COLO668 (cell line): ENCODE results near the gene CPNE5.
"Not testable (repeated sequence)": the region's sequence is repeated elsewhere in the genome, so short reads cannot be mapped to it uniquely, and the experiment has no call there.

Experiments
- DNase-seq: peaks from one replicate; lab custom pipeline; 2025; ENCODE audit not compliant: unreplicated experiment; lab: John Stamatoyannopoulos, UW

CPNE5 gene

GRCh38 chr6:36704961-36705577 lies 134.2 kb downstream of the CPNE5 start:
- DNase-seq: not testable (repeated sequence)

DNA sequence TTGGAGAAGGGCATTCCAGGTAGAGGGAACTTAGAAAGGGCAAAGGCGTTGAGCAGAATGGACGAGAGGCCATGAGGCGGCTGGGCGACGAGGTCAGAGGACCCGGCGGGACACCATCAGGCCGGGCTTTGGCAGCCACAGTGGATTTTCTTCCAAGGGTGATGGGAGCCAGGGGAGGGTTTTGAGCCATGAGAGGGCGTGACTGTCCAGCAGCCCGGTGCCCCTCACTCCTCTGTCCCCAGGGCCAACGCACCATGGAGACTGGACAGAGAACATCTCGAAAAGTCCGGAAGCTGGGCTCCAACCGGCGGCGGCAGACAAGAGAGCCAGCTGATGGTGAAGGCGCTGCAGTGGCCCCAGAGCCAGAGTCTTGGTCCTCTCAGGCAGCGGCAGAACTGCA lies 135.3 kb downstream of the CPNE5 start:
- no peak for DNase-seq

DNA sequence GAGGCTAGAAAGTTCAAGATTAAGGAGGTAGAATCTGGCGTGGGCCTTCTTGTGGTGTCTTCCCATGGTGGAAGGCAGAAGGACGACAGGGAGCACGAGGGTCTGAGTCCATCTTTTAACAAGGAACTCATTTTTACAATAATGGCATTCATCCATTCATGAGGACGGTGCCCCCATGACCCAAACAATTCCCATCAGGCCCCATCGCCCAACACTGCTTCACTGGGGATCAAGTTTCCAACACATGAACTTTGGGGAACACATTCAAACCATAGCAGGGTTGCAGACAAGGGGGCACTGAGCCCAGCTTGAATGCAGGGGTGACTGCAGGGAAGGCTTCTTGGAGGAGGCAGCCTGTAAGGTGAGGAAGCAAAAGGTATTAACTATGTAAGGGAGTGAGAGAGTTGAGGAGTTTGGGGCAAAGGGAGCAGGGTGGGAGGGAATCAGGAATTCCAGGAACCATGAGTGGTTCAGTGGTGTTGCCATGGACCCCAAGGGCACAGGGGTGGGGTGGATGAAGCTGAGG lies 136.1 kb downstream of the CPNE5 start:
- DNase-seq: no peak

GRCh38 chr6:36702656-36703055 lies 136.6 kb downstream of the CPNE5 start:
- no peak for DNase-seq

DNA sequence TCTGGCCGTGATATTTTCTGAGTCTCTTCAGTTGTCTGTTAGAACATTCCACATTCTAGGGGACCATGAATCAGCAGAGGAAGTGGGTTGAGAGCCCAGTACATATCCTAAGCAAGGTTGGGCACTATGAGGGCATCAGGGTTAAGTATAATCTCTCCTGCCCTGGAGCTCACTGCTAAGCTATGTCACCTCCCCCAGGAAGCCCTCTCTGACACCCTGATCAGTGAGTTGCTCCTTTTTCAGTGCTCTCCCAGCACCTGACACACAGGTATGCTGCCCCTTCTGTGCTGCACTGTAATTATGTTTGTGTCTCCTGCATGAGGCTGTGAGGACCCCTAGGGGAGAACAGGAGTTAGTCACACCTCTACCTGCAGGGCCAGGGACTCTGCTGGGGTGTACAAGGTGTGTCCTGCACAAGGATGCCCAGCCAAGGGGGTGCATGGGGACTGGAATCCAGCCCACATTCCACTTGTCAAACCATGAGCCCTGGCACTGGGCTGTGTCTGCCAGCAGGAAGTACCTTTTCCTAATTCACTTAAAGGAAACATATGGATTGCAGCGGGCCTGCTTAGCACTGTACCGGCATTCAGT lies 137.7 kb downstream of the CPNE5 start:
- DNase-seq: peak; percentile 3

- DNase-seq: no peak
Observed at GRCh38 chr6:36700831-36701230, 138.4 kb downstream of the CPNE5 start.

DNA sequence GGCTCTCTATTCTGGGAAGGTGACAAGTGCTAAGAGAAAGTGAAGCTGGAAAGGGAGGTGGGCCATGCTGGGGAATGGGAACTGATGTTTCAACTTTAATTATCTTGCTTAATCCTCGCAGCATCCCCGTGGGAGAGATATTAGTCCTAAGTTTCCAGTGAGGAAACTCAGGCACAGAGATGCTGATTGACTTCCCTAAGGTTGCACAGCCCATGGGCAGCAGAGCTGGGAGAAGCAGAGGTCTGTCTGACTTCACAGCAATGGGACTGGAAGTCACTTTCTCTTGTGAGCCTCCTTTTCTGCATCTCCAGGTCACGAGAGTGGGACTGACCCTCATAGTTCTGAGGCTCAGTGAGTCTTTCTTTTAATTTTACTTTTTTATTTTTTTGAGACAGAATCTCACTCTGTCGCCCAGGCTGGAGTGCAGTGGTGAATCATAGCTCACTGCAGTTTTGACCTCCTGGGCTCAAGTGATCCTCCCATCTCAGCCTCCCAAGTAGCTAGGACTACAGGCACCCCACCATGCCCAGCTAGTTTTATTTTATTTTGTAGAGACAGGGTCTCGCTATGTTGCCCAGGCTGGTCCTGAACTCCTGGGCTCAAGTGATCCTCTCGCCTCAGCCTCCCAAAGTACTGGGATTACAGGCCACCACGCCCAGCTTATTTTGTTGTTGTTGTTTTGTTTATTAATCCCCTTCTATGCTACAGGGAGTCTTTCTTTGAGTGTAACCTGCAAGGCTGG lies 139.0 kb downstream of the CPNE5 start:
- DNase-seq: no peak

GRCh38 chr6:36699348-36699747 lies 139.9 kb downstream of the CPNE5 start:
- DNase-seq: no peak

GRCh38 chr6:36698871-36699271 lies 140.4 kb downstream of the CPNE5 start:
- DNase-seq: no peak

- no peak for DNase-seq
Observed at GRCh38 chr6:36698196-36698595, 141.0 kb downstream of the CPNE5 start.

DNA sequence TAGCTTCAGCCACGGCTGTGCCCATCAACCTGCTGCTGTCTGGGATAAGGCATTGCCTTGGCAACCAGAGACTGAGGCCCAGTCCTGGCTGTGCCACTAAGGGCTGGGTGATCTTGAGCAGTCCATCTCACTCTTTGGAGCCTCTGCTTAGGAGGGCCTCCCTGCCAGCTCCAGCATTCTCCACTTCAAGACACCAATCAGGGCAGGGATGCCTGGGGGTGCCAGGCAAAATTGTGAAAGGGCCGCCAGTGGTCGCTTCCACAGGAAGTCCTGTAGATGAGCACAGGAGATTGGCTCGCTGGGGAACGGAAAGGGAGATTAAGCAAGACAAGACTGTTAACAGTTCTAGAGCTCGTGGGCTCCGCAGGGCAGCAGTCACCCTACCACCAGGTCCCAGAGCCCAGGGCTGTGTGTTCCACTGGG lies 141.8 kb downstream of the CPNE5 start, which contains the start of gene RAB44:
Gene RAB44, plus strand, starts transcription at position 346 of the 423 bp plus-strand sequence. CDS start 6,410 bp downstream, outside the sequence.
- no peak for DNase-seq

- DNase-seq: no peak
Observed at GRCh38 chr6:36695414-36695813, 143.8 kb downstream of the CPNE5 start.

DNA sequence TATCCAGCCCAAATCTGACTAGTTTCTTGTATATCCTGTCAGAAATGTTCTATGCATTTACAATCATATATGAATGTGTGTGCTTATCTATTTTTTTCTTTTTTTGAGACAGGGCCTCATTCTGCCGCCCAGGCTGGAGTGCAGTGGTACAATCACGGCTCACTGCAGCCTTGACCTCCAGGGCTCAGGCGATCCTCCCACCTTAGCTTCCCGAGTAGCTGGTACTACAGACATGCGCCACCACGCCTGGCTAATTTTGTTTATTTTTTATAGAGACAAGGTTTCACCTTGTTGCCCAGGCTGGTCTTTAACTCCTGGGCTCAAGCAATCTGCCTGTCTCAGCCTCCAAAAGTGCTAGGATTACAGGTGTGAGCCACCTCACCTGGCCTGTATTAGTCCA lies 144.6 kb downstream of the CPNE5 start:
- no peak for DNase-seq

GRCh38 chr6:36692861-36693702 lies 146.2 kb downstream of the CPNE5 start:
- DNase-seq: no peak

DNA sequence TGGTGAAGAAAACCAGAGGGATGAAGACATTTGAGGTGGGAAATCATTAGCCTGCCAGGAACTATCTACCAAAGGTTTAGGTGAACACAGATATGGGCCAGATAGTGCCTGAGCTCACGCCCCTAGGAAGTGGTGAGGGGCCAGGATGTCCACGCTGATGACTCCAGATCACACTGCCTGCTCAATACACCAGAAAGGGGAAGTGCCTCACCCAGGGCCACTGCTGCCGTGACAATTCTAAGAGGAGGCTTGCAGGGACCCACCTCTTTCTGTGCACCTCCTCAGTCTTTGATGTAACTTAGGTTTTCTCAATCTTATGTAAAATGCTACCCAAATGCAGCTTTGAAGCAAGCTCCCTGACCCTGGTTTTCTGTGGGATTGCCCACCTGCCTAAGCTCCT lies 147.0 kb downstream of the CPNE5 start:
- no peak for DNase-seq

- no peak for DNase-seq
Observed at GRCh38 chr6:36691612-36692011, 147.6 kb downstream of the CPNE5 start.

GRCh38 chr6:36691011-36691410 lies 148.2 kb downstream of the CPNE5 start:
- no peak for DNase-seq
